A673 (cell line): ENCODE measurements around the gene TDG. TPM values are rescaled to one million over a fixed set of nuclear protein-coding genes. Genes with fewer than 3 reads are reported as not detected.

Source experiments
- BruUV-seq: library from RNA; stranded (reverse); fragments of 400-500 nt; replicated peaks from 2 replicates; lab custom pipeline; 2021; lab: Mats Ljungman, UMichigan
- CTCF ChIA-PET: fragments of 300-600 bp; sonication (Branson Sonifier 250); formaldehyde crosslinking; loops from one replicate; lab custom pipeline; 2022; ENCODE audit warnings: antibody characterized with exemption; lab: Charles Lee
- POLR2A ChIA-PET: fragments of 300-600 bp; sonication (Branson Sonifier 250); formaldehyde crosslinking; loops from one replicate; lab custom pipeline; 2022; ENCODE audit warnings: antibody characterized with exemption; ENCODE audit not compliant: low non-redundant PET; lab: Charles Lee
- DNase-seq: peaks from one replicate; pipeline ENCODE4 v3.0.0-alpha.2; 2015; ENCODE audit warnings: low spot score
- H3K27ac ChIP-seq: fragments of 200-600 bp; sonication (generic); 2 replicates; pipeline ENCODE4 v1.5.1; 2016; ENCODE audit warnings: mixed run types, low read depth, mild to moderate bottlenecking, mixed read lengths, antibody characterized with exemption, low read length; ENCODE audit not compliant: poor library complexity, severe bottlenecking
- H3K27me3 ChIP-seq: fragments of 200-600 bp; sonication (generic); replicated peaks from 2 replicates; pipeline ENCODE4 v1.6.1; 2017; ENCODE audit warnings: mixed run types, low read depth, mild to moderate bottlenecking, mixed read lengths, antibody characterized with exemption, low read length; ENCODE audit not compliant: insufficient read depth, poor library complexity
- H3K36me3 ChIP-seq: fragments of 200-600 bp; sonication (generic); 2 replicates; pipeline ENCODE4 v1.6.1; 2016; ENCODE audit warnings: mixed run types, mild to moderate bottlenecking, mixed read lengths, antibody characterized with exemption, low read length; ENCODE audit not compliant: insufficient read depth, poor library complexity, severe bottlenecking
- H3K4me1 ChIP-seq: fragments of 200-600 bp; sonication (generic); 2 replicates; pipeline ENCODE4 v1.6.1; 2017; ENCODE audit warnings: mixed run types, mild to moderate bottlenecking, mixed read lengths, antibody characterized with exemption, low read length; ENCODE audit not compliant: insufficient read depth, poor library complexity, severe bottlenecking
- H3K4me3 ChIP-seq: fragments of 200-600 bp; sonication (generic); 2 replicates; pipeline ENCODE4 v1.5.1; 2016; ENCODE audit warnings: low read depth, mixed run types, mild to moderate bottlenecking, mixed read lengths, low read length; ENCODE audit not compliant: poor library complexity, severe bottlenecking
- H3K9me3 ChIP-seq: fragments of 200-600 bp; sonication (generic); 2 replicates; pipeline ENCODE4 v1.6.1; 2016; ENCODE audit warnings: mixed run types, low read depth, mild to moderate bottlenecking, mixed read lengths, antibody characterized with exemption, low read length; ENCODE audit not compliant: poor library complexity, severe bottlenecking
- EZH2 ChIP-seq: fragments of 200-600 bp; sonication (generic); IDR thresholded peaks from 2 replicates; pipeline ENCODE4 v1.6.1; 2017; ENCODE audit warnings: borderline replicate concordance, low read depth, mild to moderate bottlenecking, mixed read lengths, antibody characterized with exemption, low read length; ENCODE audit not compliant: poor library complexity, severe bottlenecking
- intact Hi-C: fragments of 100-400 bp; cut with micrococcal nuclease; formaldehyde crosslinking; loops from one replicate; pipeline ENCODE4 v1.10.0; 2022; ENCODE audit not compliant: unreplicated experiment
- total RNA-seq: library from RNA; stranded (reverse); gene quantifications from 2 replicates; pipeline ENCODE4 v1.2.3, GENCODE V29; 2021
- TF ChIP-seq, protein P1 (sequence below): fragments of 300-800, 200-600 bp; sonication (generic); conservative IDR thresholded peaks from 2 replicates; pipeline ENCODE4 v1.5.1; 2017; ENCODE audit warnings: low read depth, mild to moderate bottlenecking, antibody characterized with exemption, low read length, moderate library complexity, mixed read lengths

TDG gene
- total RNA-seq, 1 experiment from 2014 or later, result 59.4 TPM

DNA sequence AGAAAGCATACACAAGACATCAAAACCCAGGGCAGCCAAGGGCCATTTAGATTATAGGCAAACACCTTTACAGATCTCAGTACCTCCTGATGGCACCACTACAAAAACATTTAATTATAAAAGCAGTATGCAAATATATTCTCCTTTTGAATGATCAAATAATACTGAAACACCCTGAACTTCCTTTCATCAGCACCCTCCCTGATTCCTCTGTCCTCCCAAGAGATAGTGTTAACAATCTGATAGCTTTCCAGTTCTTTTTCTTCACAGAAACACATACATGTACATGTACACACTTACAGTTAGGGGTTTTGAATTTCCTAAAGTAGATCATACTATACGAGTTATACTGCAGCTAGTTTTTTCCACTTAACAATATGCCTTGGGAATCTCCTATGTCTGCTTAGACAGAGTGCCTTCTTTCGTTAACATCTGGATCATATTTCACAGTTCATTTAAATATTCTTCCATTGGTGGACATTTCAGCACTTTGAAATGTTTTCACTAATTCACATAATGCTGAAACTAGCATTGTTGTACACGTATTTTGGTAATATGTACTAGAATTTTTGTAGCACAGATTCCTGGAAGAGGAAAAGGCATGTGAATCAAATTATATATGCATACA is 35.2 kb downstream of the TDG start:
- Histone ChIP-seq H3K9me3 (no peaks in the 10 kb centered on the region), H3K27me3 (no peaks in the 10 kb centered on the region), H3K27ac (no peak overlapping the region), H3K36me3 (no peaks in the 10 kb centered on the region), H3K4me1 (peaks cover 28% of the 10 kb centered on the region), H3K4me3 (no peak overlapping the region)
- DNase-seq, result peak; percentile 16
- CTCF ChIA-PET, result no interaction called here
- POLR2A ChIA-PET, result no interaction called here
- TF ChIP-seq, protein P1, sequence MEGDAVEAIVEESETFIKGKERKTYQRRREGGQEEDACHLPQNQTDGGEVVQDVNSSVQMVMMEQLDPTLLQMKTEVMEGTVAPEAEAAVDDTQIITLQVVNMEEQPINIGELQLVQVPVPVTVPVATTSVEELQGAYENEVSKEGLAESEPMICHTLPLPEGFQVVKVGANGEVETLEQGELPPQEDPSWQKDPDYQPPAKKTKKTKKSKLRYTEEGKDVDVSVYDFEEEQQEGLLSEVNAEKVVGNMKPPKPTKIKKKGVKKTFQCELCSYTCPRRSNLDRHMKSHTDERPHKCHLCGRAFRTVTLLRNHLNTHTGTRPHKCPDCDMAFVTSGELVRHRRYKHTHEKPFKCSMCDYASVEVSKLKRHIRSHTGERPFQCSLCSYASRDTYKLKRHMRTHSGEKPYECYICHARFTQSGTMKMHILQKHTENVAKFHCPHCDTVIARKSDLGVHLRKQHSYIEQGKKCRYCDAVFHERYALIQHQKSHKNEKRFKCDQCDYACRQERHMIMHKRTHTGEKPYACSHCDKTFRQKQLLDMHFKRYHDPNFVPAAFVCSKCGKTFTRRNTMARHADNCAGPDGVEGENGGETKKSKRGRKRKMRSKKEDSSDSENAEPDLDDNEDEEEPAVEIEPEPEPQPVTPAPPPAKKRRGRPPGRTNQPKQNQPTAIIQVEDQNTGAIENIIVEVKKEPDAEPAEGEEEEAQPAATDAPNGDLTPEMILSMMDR, result no peak
- TF ChIP-seq EZH2, result no peak
- intact Hi-C loops, result no loop called here
- no TSS peak for BruUV-seq

DNA sequence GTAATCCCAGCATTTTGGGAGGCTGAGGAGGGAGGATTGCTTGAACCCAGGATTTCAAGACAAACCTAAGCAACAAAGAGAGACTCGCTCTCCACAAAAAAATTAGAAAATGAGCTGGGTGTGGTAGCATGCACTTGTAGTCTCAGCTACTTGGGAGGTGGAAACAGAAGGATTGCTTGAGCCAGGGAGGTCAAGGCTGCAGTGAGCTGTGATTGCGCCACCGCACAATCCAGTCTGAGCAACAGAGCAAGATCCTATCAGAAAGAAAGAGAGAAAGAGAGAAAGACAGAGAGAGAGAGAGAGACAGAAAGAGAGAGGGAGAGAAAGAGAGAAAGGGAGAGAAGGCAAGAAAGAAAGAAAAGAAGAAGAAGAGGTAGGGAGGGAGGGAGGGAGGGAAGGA is 37.0 kb downstream of the TDG start:
- CTCF ChIA-PET, result no interaction called here
- H3K27ac ChIP-seq, result no peak overlapping the region
- H3K4me1 ChIP-seq, result peaks cover 28% of the 10 kb centered on the region
- no peak overlapping the region for H3K4me3 ChIP-seq
- POLR2A ChIA-PET, result no interaction called here
- TF ChIP-seq, protein P1, result no peak
- no peak for TF ChIP-seq EZH2
- DNase-seq, result no peak
- BruUV-seq, result no TSS peak
- intact Hi-C loops, result no loop called here
- H3K9me3 ChIP-seq, result no peaks in the 10 kb centered on the region
- H3K27me3 ChIP-seq, result no peaks in the 10 kb centered on the region
- H3K36me3 ChIP-seq, result no peaks in the 10 kb centered on the region

DNA sequence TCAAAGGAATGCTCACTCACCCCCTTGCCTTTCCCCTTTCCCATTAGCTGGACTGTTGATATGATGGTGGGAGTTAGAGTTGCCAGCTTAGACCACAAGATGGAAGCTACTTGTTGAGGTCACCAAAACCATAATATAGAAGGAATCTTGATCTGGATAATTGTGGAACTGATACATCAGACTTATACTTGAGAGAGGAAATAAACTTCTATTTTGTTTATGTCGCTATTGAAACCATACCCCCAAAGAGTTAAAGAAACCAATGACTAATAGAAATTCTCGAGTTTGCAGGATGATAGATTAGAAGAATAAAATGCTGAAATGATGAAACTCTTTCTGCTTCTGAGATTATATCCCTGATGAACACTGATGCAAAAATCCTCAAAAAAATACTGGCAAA is 37.9 kb downstream of the TDG start:
- intact Hi-C loops, result no loop called here
- Histone ChIP-seq H3K4me1 (peaks cover 27% of the 10 kb centered on the region), H3K4me3 (no peak overlapping the region), H3K27me3 (no peaks in the 10 kb centered on the region), H3K36me3 (no peaks in the 10 kb centered on the region), H3K9me3 (no peaks in the 10 kb centered on the region), H3K27ac (no peak overlapping the region)
- ChIA-PET CTCF (no interaction called here), POLR2A (no interaction called here)
- no TSS peak for BruUV-seq
- no peak for TF ChIP-seq EZH2
- TF ChIP-seq, protein P1, result no peak
- no peak for DNase-seq
